ENCODE results near the gene ADGRV1.

DNA sequence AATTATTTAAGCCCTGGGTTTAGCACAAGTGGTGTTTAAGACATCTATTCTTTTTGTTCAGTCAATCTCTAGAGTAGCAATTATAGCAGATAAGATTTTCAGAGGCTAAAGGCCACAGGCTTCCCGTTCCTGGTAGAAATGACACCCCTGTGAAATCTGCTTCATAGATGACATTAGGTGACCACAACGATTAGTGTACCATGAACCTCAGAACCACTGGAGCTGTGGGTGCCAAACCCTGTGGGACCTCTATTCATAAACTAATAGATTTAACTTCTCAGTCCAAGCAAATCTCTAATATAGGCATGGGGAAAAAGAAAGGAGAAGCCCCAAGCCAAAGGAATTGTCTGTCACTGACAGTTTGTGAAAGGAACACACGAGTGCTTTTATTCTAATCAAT is 617.1 kb downstream of the ADGRV1 start:
- no peak for TF ChIP-seq TAF1 (IDR thresholded peaks at IDR 0.05; ENCODE audit: low read depth)
- no peak for TF ChIP-seq EP300 (IDR thresholded peaks at IDR 0.05; ENCODE audit: borderline replicate concordance)
- TF ChIP-seq, protein P1, sequence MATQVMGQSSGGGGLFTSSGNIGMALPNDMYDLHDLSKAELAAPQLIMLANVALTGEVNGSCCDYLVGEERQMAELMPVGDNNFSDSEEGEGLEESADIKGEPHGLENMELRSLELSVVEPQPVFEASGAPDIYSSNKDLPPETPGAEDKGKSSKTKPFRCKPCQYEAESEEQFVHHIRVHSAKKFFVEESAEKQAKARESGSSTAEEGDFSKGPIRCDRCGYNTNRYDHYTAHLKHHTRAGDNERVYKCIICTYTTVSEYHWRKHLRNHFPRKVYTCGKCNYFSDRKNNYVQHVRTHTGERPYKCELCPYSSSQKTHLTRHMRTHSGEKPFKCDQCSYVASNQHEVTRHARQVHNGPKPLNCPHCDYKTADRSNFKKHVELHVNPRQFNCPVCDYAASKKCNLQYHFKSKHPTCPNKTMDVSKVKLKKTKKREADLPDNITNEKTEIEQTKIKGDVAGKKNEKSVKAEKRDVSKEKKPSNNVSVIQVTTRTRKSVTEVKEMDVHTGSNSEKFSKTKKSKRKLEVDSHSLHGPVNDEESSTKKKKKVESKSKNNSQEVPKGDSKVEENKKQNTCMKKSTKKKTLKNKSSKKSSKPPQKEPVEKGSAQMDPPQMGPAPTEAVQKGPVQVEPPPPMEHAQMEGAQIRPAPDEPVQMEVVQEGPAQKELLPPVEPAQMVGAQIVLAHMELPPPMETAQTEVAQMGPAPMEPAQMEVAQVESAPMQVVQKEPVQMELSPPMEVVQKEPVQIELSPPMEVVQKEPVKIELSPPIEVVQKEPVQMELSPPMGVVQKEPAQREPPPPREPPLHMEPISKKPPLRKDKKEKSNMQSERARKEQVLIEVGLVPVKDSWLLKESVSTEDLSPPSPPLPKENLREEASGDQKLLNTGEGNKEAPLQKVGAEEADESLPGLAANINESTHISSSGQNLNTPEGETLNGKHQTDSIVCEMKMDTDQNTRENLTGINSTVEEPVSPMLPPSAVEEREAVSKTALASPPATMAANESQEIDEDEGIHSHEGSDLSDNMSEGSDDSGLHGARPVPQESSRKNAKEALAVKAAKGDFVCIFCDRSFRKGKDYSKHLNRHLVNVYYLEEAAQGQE (IDR thresholded peaks at IDR 0.05; ENCODE audit: low read depth): no peak
- TF ChIP-seq RAD21 (IDR thresholded peaks at IDR 0.05; ENCODE audit: low read depth): no peak
- no peak for TF ChIP-seq NFIC (IDR thresholded peaks at IDR 0.05)
